Muscle layer of duodenum (tissue), 2 donors: ENCODE data around the gene ACIN1.

ENCODE experiments used
- H3K27ac ChIP-seq: one replicate; pipeline ENCODE4 v1.7.0; 2013; ENCODE audit warnings: mild to moderate bottlenecking, low read length
- H3K27me3 ChIP-seq: one replicate; pipeline ENCODE4 v1.7.0; 2013; ENCODE audit warnings: low read depth, mild to moderate bottlenecking, control low read depth, low read length
- H3K36me3 ChIP-seq, 2 donors: one replicate each; pipeline ENCODE4 v1.7.0; 2013; ENCODE audit warnings: low read length in 2 of 2, control low read depth in 1 of 2, mild to moderate bottlenecking in 1 of 2; ENCODE audit not compliant: insufficient read depth in 2 of 2, control insufficient read depth in 1 of 2
- H3K4me1 ChIP-seq, 2 donors: one replicate each; pipeline ENCODE4 v1.7.0; 2013; ENCODE audit warnings: low read length in 2 of 2, mild to moderate bottlenecking in 2 of 2, control low read depth in 1 of 2, moderate library complexity in 1 of 2; ENCODE audit not compliant: insufficient read depth in 2 of 2, control insufficient read depth in 1 of 2
- H3K4me3 ChIP-seq, 2 donors: one replicate each; pipeline ENCODE4 v1.7.0; 2013; ENCODE audit warnings: low read length in 2 of 2, low read depth in 1 of 2, mild to moderate bottlenecking in 1 of 2
- H3K9me3 ChIP-seq, 2 donors: one replicate each; pipeline ENCODE4 v1.7.0; 2013; ENCODE audit warnings: low read length in 2 of 2, control low read depth in 1 of 2, mild to moderate bottlenecking in 1 of 2; ENCODE audit not compliant: control insufficient read depth in 1 of 2
- donor health status: healthy.

Gene ACIN1

DNA sequence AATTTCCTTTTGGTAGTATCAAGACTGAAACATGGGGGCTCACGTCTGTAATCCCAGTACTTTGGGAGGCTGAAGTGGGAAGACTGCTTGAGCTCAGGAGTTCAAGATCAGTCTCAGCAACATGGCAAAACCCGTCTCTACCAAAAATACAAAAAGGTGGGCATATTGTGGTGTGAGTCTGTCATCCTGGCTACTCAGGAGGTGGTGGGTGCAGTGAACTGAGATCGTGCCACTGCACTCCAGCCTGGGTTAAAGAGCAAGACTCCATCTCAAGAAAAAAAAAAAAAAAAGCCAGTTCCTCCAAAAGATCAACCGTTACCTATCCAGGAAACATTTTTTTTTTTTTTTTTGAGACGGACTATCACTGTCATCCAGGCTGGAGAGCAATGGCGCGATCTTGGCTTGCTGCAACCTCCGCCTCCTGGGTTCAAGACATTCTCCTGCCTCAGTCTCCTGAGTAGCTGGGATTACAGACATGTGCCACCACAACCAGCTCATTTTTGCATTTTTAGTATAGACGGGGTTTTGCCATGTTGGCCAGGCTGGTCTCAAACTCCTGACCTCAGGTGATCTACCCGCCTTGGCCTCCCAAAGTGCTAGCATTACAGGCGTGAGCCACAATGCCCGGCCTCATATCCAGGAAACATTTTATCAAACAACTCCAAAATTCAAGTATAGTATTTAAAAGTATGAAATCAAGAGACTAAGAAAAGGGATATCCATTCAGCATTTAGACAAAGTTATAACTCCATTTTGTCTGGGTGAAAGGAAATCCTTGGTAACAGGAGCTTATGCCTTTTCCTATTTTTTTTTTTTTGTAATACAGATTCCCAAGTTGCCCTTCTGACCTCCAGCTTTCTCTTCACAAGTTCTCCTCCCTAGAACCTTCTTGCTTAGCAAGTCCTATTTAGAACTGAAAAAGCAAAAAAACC, 3.4 kb downstream of the ACIN1 start:
- Histone ChIP-seq H3K9me3 (no peaks in the 10 kb centered on the region), H3K4me1 (peaks cover under 1 to 17% of the 10 kb centered on the region in 2 donors), H3K27me3 (no peaks in the 10 kb centered on the region), H3K27ac (no peak overlapping the region), H3K4me3 (no peak overlapping the region), H3K36me3 (peaks cover 30 to 43% of the 10 kb centered on the region in 2 donors)

DNA sequence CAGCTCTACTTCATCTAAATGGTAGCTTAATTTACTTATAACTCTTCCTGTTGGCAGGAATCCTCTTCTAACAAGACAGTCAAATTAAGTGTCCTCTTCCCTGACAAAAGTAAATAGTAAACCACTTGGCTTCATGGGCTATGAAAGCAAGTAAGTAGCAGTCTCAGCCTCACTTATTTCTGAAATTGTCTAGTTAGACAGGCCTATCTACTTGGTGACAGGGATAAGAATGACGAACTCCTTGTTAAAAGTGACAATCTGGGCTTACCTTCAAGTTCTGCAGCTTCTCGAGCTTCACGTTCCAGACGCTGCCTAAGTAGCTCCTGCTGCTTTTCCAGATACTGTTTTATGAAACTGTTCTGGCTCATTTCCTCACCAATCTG, 4.7 kb downstream of the ACIN1 start:
- H3K9me3 ChIP-seq, result no peaks in the 10 kb centered on the region
- H3K27ac ChIP-seq, result no peak overlapping the region
- peaks cover 0 to 15% of the 10 kb centered on the region in 2 donors for H3K4me1 ChIP-seq
- H3K4me3 ChIP-seq, result no peak overlapping the region
- H3K36me3 ChIP-seq, result peaks cover 41 to 52% of the 10 kb centered on the region in 2 donors
- no peaks in the 10 kb centered on the region for H3K27me3 ChIP-seq

DNA sequence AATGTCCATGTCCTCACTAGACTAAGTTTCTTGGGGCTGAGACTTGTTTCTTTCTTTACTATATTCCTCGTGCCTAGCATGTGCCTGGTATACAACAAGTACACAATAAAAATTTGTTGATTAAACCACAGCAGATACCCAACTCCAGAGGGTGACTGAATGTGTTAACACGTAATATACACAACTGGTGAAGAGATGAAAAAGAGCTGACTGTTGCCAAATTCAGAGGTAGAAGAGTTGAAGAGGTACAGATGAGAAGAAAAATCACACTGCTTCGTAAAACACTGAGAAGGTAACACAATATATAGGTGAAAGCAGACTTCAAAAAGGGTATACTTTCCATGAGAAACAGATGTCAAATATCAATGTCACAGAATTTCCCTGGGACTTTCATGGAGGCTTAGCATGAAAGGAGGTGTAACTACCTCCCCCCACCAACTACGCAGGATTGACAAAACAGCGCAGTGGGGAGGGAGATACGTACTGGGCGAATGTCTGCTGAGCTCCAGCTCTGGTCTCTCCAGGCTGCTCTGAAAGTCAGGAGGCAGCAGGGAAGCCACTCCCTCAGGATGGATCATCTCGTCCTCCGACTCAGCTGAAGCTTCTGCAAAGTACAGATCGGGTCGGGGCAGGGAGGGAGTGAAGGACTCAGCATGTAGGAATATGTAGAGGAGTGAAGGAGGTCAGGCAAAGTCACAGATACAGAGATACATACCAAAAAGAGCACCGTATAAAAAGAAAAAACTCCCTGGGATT, 5.3 kb downstream of the ACIN1 start:
- H3K27me3 ChIP-seq, result no peaks in the 10 kb centered on the region
- H3K36me3 ChIP-seq, result peaks cover 41 to 58% of the 10 kb centered on the region in 2 donors
- no peaks in the 10 kb centered on the region for H3K9me3 ChIP-seq
- no peak overlapping the region for H3K4me3 ChIP-seq
- peaks cover 0 to 15% of the 10 kb centered on the region in 2 donors for H3K4me1 ChIP-seq
- H3K27ac ChIP-seq, result no peak overlapping the region

DNA sequence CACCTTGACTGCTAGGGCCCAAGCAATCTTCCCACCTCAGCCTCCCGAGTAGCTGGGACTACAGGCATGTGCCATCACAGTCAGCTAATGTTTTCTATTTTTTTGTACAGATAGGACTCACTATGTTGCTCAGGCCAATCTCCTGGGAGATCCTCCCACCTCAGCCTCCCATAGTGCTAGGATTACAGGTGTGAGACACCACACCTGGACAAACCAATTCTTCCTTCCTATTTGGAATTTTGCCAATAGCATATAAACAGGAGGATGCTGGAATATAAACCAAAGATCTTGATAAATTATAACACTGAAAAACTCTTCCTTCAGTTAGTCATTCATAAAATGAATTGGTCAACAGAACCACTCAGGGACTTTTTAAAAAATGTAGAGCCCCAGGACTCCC, 8.4 kb downstream of the ACIN1 start:
- Histone ChIP-seq H3K4me3 (no peak overlapping the region), H3K27me3 (no peaks in the 10 kb centered on the region), H3K4me1 (no peaks in the 10 kb centered on the region), H3K9me3 (no peaks in the 10 kb centered on the region), H3K27ac (no peak overlapping the region), H3K36me3 (peaks cover 47 to 54% of the 10 kb centered on the region in 2 donors)

DNA sequence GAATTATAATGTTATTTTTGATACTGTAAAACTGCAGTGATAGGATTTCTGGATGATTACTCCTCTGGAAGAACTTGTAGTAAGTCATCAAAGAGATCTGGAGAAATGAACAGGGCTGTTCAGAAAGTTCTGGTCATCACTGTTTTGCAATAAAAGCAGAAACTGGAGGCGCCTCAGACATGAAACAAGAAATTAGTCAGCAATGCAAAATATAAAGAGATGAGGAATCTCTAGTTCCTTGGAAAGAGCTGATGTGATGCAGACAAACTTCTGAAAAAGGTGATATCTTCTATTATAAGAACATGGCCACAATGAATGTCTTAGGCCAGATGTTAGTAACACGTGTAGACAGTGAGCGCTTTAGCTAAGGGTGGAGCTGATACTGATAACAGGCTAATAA, 9.5 kb downstream of the ACIN1 start:
- Histone ChIP-seq H3K4me1 (no peaks in the 10 kb centered on the region), H3K36me3 (peaks cover 57 to 61% of the 10 kb centered on the region in 2 donors), H3K9me3 (no peaks in the 10 kb centered on the region), H3K27me3 (no peaks in the 10 kb centered on the region), H3K27ac (peak overlapping the region; percentile 16), H3K4me3 (no peak overlapping the region)

DNA sequence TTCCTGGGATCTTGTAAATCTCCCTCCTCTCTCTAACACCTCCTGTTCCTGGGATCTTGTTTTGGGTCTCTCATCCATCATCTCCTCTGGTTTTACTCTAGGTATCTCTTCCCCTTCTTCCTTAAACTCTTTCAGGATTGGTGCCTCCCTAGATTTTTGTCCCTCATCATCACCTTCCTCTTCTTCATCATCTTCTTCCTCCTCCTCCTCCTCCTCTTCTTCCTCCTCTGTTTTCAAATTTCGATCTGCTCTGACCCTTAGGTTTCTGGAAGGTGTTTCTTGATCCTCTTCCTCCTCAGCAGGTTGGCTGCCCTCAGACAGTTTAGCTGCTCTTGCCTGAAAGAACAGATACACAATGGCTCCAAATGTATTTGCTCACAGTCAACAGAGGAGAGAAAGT, 14.5 kb downstream of the ACIN1 start:
- H3K9me3 ChIP-seq, result no peaks in the 10 kb centered on the region
- H3K4me3 ChIP-seq, result no peak overlapping the region
- peaks cover 59 to 70% of the 10 kb centered on the region in 2 donors for H3K36me3 ChIP-seq
- no peak overlapping the region for H3K27ac ChIP-seq
- H3K27me3 ChIP-seq, result no peaks in the 10 kb centered on the region
- peaks cover 0 to 6% of the 10 kb centered on the region in 2 donors for H3K4me1 ChIP-seq

DNA sequence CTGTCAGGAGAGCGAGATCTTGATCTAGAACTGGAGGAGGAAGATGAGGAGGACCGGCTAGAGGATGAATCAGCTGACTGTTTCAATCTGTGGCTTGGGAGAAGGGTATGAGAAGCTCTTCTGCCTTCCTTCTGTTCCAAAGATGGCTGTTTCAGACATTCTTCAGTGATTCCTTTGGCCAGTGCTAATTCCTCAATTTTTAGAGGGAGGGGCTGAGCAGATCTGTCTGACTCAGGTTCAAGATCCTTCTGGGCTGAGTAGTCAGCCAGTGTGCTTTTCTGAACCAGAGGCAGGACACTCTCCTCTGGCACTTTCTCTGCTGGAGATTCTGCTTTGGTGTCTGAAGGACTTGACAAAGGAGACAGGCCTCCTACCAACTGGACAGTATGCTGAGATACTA, 15.2 kb downstream of the ACIN1 start:
- H3K36me3 ChIP-seq, result peaks cover 63 to 69% of the 10 kb centered on the region in 2 donors
- H3K27ac ChIP-seq, result peak overlapping the region; percentile 70
- H3K4me1 ChIP-seq, result peaks cover 0 to 6% of the 10 kb centered on the region in 2 donors
- no peaks in the 10 kb centered on the region for H3K27me3 ChIP-seq
- no peaks in the 10 kb centered on the region for H3K9me3 ChIP-seq
- no peak overlapping the region for H3K4me3 ChIP-seq

DNA sequence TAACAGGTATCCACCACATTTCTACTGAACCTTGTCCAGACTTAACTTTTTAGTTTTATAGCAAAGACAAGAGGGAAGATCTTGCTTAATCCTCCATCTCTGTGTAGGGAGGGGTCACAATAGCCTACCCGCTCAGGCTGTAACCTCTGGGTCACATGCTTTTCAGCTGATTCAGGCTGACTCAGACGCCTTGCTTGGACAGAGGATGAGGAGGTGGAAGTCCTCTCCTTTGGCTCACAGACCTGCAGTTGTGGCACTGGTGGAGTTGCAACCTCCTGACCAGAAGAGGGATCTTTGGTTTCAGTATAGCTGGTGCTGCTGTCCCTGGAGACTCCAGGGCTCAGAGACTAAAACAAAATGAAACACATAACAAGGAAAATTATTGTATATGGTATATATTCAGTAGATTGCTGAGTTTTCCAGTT, 16.2 kb downstream of the ACIN1 start:
- Histone ChIP-seq H3K4me1 (peaks cover 0 to 6% of the 10 kb centered on the region in 2 donors), H3K27me3 (no peaks in the 10 kb centered on the region), H3K36me3 (peaks cover 66 to 73% of the 10 kb centered on the region in 2 donors), H3K4me3 (no peak overlapping the region), H3K9me3 (no peaks in the 10 kb centered on the region), H3K27ac (peak overlapping the region; percentile 70)

DNA sequence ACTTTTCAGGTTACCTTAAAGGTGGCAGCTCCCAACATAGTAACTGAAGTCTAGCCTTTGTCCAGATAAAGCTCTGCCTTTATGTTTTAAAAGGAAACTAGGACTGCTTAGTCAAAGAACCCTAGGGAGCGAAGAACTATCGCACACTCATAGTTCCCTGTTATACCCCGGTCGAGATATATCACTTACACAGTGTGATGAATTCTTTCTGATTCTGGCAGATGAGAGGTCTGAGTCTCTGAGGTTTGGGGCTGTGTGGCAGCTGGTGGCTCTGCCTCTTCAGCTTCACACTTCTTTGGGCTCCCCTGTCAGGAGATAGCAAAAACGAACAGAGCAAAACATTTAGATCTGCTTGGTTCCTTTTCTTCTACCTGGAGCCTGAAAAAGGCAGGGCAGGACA, 17.0 kb downstream of the ACIN1 start:
- Histone ChIP-seq H3K9me3 (no peaks in the 10 kb centered on the region), H3K4me1 (peaks cover 0 to 6% of the 10 kb centered on the region in 2 donors), H3K27me3 (no peaks in the 10 kb centered on the region), H3K36me3 (peaks cover 69 to 78% of the 10 kb centered on the region in 2 donors), H3K27ac (peak overlapping the region; percentile 70), H3K4me3 (no peak overlapping the region)

DNA sequence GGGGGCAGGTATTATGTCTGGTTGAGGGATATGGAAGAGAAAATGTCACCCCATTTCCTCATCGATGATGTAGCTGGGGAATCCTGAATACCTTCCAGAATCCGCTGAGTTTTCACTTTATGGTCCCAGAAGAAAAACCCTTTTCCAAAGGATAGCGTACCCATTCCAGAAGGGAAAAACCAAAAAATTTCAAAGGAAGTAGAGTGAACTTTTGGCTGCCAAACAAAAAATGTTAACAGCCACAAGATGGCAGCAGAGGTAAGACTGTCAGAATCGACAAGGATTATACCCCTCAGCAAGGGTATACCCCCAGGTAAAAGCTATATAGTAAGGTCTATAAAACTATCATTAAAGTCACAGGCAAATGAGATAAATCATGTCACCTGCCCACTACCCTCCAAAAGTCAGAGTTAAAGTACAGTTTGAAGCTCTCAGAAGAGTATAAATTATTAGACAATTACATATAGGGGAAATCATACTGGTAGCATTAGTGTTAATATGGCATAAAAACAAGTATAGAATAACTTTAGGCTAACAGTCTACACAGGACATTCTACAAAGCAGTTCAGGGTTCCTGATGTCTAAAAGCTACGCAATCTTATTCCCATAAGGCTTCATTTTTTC, 18.0 kb downstream of the ACIN1 start:
- no peaks in the 10 kb centered on the region for H3K9me3 ChIP-seq
- H3K36me3 ChIP-seq, result peaks cover 78 to 82% of the 10 kb centered on the region in 2 donors
- no peak overlapping the region for H3K27ac ChIP-seq
- H3K27me3 ChIP-seq, result no peaks in the 10 kb centered on the region
- peaks cover 6 to 12% of the 10 kb centered on the region in 2 donors for H3K4me1 ChIP-seq
- H3K4me3 ChIP-seq, result no peak overlapping the region

DNA sequence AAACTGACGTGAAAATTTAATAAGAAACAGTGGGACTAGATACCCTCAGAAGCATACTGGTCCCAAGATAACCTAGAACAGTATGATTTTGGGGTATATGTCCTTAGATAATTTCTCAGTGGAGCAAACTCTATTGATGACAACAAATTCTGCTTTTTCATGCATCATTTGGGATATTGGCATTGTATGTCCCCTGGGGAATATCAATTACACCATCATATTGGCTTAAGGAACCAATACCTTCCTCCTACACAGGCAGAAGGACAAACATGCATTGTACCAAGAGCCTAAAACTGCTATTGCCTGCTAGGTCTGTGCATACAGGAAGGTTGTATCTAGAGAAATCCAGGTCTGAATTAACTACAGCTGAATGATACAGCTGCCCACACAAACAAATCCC, 20.0 kb downstream of the ACIN1 start:
- H3K27me3 ChIP-seq, result no peaks in the 10 kb centered on the region
- H3K27ac ChIP-seq, result no peak overlapping the region
- no peak overlapping the region for H3K4me3 ChIP-seq
- H3K36me3 ChIP-seq, result peaks cover 58 to 67% of the 10 kb centered on the region in 2 donors
- H3K9me3 ChIP-seq, result no peaks in the 10 kb centered on the region
- peaks cover 19 to 26% of the 10 kb centered on the region in 2 donors for H3K4me1 ChIP-seq
